NCI-H1048 (cell line): ENCODE measurements around the gene FAM227A.
A peak's percentile ranks its signal among the peaks of the same experiment; 100 is the strongest.
"Not testable (repeated sequence)": the region's sequence is repeated elsewhere in the genome, so short reads cannot be mapped to it uniquely, and the experiment has no call there.

Experiments used
- DNase-seq: peaks from one replicate; lab custom pipeline; 2025; lab: John Stamatoyannopoulos, UW

FAM227A gene

GRCh38 chr22:38611559-38611958, 44.6 kb downstream of the FAM227A start:
- no peak for DNase-seq

GRCh38 chr22:38610234-38610633, 46.0 kb downstream of the FAM227A start:
- DNase-seq, result no peak

GRCh38 chr22:38608992-38609750, 47.0 kb downstream of the FAM227A start:
- no peak for DNase-seq

- DNase-seq, result no peak
These were observed 48.5 kb downstream of the FAM227A start for GRCh38 chr22:38607680-38608079.

- DNase-seq, result no peak
These were observed 54.0 kb downstream of the FAM227A start for GRCh38 chr22:38602166-38602565.

GRCh38 chr22:38601221-38601764, 54.9 kb downstream of the FAM227A start:
- no peak for DNase-seq

- no peak for DNase-seq
These were observed 56.7 kb downstream of the FAM227A start for GRCh38 chr22:38599466-38599865.

- DNase-seq, result not testable (repeated sequence)
These were observed 73.3 kb downstream of the FAM227A start for GRCh38 chr22:38582923-38583322.

GRCh38 chr22:38578505-38578904, 77.7 kb downstream of the FAM227A start:
- DNase-seq, result no peak

- no peak for DNase-seq
These were observed 84.1 kb downstream of the FAM227A start for GRCh38 chr22:38572065-38572464.

GRCh38 chr22:38570779-38571364, 85.3 kb downstream of the FAM227A start:
- DNase-seq, result no peak

- peak; percentile 85 for DNase-seq
These were observed 86.0 kb downstream of the FAM227A start, which contains the start of gene DMC1 for GRCh38 chr22:38569972-38570778. Gene DMC1, minus strand, starts transcription at chr22:38570183. Its CDS starts 1,927 bp downstream, at chr22:38568256.

- DNase-seq, result no peak
These were observed 86.8 kb downstream of the FAM227A start for GRCh38 chr22:38569181-38569971.

GRCh38 chr22:38567531-38568285, 88.5 kb downstream of the FAM227A start:
- no peak for DNase-seq

- DNase-seq, result no peak
These were observed 89.3 kb downstream of the FAM227A start for GRCh38 chr22:38566726-38567504.

- no peak for DNase-seq
These were observed 90.8 kb downstream of the FAM227A start for GRCh38 chr22:38565441-38565840.

GRCh38 chr22:38564669-38565068, 91.5 kb downstream of the FAM227A start:
- DNase-seq, result no peak

GRCh38 chr22:38554281-38554680, 101.9 kb downstream of the FAM227A start:
- DNase-seq, result no peak

GRCh38 chr22:38549101-38549894, 106.9 kb downstream of the FAM227A start:
- DNase-seq, result no peak
